Measurements from ENCODE around the gene CYP4B1. TPM values are rescaled to one million over a fixed set of nuclear protein-coding genes. Genes with fewer than 3 reads are reported as not detected.

CYP4B1 gene
- total RNA-seq, 1 experiment from 2014 or later = not detected

DNA sequence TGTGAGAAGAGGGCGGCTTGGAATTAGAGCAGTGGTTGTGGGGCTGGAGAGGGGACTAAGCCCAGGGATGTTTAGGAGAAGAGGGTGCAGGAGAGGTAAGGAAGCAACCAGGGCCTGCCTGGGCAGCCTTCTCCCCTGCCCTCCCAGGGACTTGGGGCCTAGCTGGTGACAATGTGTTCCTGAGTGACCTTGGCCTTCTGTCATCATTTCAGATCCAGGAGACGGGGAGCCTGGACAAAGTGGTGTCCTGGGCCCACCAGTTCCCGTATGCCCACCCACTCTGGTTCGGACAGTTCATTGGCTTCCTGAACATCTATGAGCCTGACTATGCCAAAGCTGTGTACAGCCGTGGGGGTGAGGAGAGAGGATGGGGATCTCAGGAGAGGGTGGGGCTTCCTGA lies 11.8 kb downstream of the CYP4B1 start:
- Histone ChIP-seq H3K79me1 (ENCODE audit: insufficient read depth, low read depth, low read length, poor library complexity, severe bottlenecking) (no peaks in the 10 kb centered on the region), H3K27ac (ENCODE audit: insufficient read length, low read depth, low read length) (no peak overlapping the region), H4K8ac (replicated peaks; ENCODE audit: insufficient read length, low read depth, low read length) (no peak overlapping the region), H2BK15ac (ENCODE audit: low read depth, low read length) (no peak overlapping the region), H3K23me2 (ENCODE audit: insufficient read length, low read depth, low read length, poor library complexity, severe bottlenecking) (no peaks in the 10 kb centered on the region), H3K23ac (ENCODE audit: insufficient read length, low read depth, low read length) (no peak overlapping the region), H3K79me2 (ENCODE audit: insufficient read depth, low read length) (no peaks in the 10 kb centered on the region), H3K9ac (ENCODE audit: extremely low read depth, insufficient read length, low read length) (no peak overlapping the region), H3T11ph (ENCODE audit: low read length) (no peak overlapping the region), H3K56ac (ENCODE audit: insufficient read length, low read depth, low read length) (no peak overlapping the region), H2BK5ac (ENCODE audit: insufficient read length, low read length) (no peak overlapping the region), H3K4me1 (ENCODE audit: insufficient read depth, low read length) (no peaks in the 10 kb centered on the region), H3K27me3 (ENCODE audit: insufficient read depth, low read length) (no peaks in the 10 kb centered on the region), H4K91ac (ENCODE audit: insufficient read length, low read depth, low read length) (no peak overlapping the region), H3K18ac (ENCODE audit: insufficient read length, low read depth, low read length) (no peak overlapping the region), H3K4ac (ENCODE audit: low read depth, low read length) (no peak overlapping the region), H4K5ac (ENCODE audit: insufficient read length, low read depth, low read length) (no peak overlapping the region), H2AFZ (ENCODE audit: low read length) (no peak overlapping the region), H2BK20ac (ENCODE audit: low read depth, low read length, poor library complexity, severe bottlenecking) (no peak overlapping the region), H3K4me2 (ENCODE audit: insufficient read depth, insufficient read length, low read length) (no peak overlapping the region), H2BK120ac (ENCODE audit: low read depth, low read length, poor library complexity, severe bottlenecking) (no peak overlapping the region), H3K14ac (ENCODE audit: insufficient read depth, low read length) (no peak overlapping the region), H2BK12ac (ENCODE audit: insufficient read length, low read depth, low read length) (no peak overlapping the region), H2AK5ac (ENCODE audit: insufficient read length, low read length) (no peak overlapping the region), H3K9me3 (ENCODE audit: control insufficient read depth, low read depth, low read length) (no peaks in the 10 kb centered on the region), H4K20me1 (ENCODE audit: control insufficient read depth, insufficient read depth, insufficient read length) (no peaks in the 10 kb centered on the region)
- TF ChIP-seq, protein P1, sequence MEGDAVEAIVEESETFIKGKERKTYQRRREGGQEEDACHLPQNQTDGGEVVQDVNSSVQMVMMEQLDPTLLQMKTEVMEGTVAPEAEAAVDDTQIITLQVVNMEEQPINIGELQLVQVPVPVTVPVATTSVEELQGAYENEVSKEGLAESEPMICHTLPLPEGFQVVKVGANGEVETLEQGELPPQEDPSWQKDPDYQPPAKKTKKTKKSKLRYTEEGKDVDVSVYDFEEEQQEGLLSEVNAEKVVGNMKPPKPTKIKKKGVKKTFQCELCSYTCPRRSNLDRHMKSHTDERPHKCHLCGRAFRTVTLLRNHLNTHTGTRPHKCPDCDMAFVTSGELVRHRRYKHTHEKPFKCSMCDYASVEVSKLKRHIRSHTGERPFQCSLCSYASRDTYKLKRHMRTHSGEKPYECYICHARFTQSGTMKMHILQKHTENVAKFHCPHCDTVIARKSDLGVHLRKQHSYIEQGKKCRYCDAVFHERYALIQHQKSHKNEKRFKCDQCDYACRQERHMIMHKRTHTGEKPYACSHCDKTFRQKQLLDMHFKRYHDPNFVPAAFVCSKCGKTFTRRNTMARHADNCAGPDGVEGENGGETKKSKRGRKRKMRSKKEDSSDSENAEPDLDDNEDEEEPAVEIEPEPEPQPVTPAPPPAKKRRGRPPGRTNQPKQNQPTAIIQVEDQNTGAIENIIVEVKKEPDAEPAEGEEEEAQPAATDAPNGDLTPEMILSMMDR (conservative IDR thresholded peaks at IDR 0.05) = no peak
- Mint-ChIP-seq H3K4me1 (peaks cover 6 to 12% of the 10 kb centered on the region in 2 experiments), H3K4me3 (peak overlapping the region in 1 of 2 experiments; percentile 10; a peak in 1 of 5 replicates), H3K27ac (no peak overlapping the region), H3K36me3 (ENCODE audit: insufficient read depth in 1 of 3, low read depth in 3 of 3) (peaks cover 0 to 3% (median 0%) of the 10 kb centered on the region in 3 experiments; a peak in 1 of 7 replicates), H3K27me3 (ENCODE audit: low read depth) (peaks cover 8% of the 10 kb centered on the region), H3K9me3 (peaks cover 2 to 4% of the 10 kb centered on the region in 2 experiments; a peak in 3 of 5 replicates)
- no CpG with 5 or more reads among the region's 5 CpGs for WGBS (ENCODE audit: extremely low coverage, insufficient read length, low lambda C conversion rate)
- no peak for DNase-seq
